K562 (cell line): ENCODE data around the gene NLRP9. TPM values are rescaled to one million over a fixed set of nuclear protein-coding genes. Genes with fewer than 3 reads are reported as not detected.
A peak's percentile ranks its signal among the peaks of the same experiment; 100 is the strongest.

ENCODE experiments used
- GATA2 ChIP-seq: sonication (generic); formaldehyde crosslinking; IDR thresholded peaks from 2 replicates; pipeline ENCODE4 v1.4.0; 2020; ENCODE audit warnings: mild to moderate bottlenecking, missing genetic modification reagents
- HDAC2 ChIP-seq: fragments of 450-650 bp; IDR thresholded peaks from 2 replicates; pipeline ENCODE4 v1.6.1; 2016; ENCODE audit warnings: mild to moderate bottlenecking
- NUFIP1 ChIP-seq: fragments of 450-650 bp; IDR thresholded peaks from 2 replicates; pipeline ENCODE4 v1.6.1; 2018; ENCODE audit not compliant: partially characterized antibody
- RBM17 ChIP-seq: fragments of 200-400 bp; formaldehyde crosslinking; IDR thresholded peaks from 2 replicates; pipeline ENCODE4 v1.6.1; 2017; ENCODE audit warnings: low read depth, mild to moderate bottlenecking, low read length, borderline replicate concordance
- SIN3B ChIP-seq: fragments of 450-650 bp; IDR thresholded peaks from 2 replicates; pipeline ENCODE4 v1.6.1; 2017; ENCODE audit warnings: low read depth, mild to moderate bottlenecking, moderate library complexity
- SREBF2 ChIP-seq: sonication (generic); formaldehyde crosslinking; IDR thresholded peaks from 2 replicates; pipeline ENCODE4 v1.4.0; 2020; ENCODE audit warnings: mild to moderate bottlenecking, missing genetic modification reagents
- SRF ChIP-seq, 2 experiments: fragments of 250-450, 450-650 bp in 1 of 2; sonication (Bioruptor Pico) in 1 of 2; sonication (generic) in 1 of 2; formaldehyde crosslinking; IDR thresholded peaks; 2 replicates each; pipeline versions ENCODE4 v1.5.0 to v1.5.1; 2020 to 2022; ENCODE audit warnings: mild to moderate bottlenecking in 1 of 2, missing genetic modification reagents in 1 of 2
- TAF9B ChIP-seq: fragments of 450-650 bp; IDR thresholded peaks from 2 replicates; pipeline ENCODE4 v1.6.1; 2018; ENCODE audit warnings: mild to moderate bottlenecking; ENCODE audit not compliant: partially characterized antibody
- ZBTB1 ChIP-seq: sonication (generic); formaldehyde crosslinking; IDR thresholded peaks from 2 replicates; pipeline ENCODE4 v1.8.1; 2023; ENCODE audit warnings: missing genetic modification reagents, low read depth, mild to moderate bottlenecking, borderline replicate concordance
- ZC3H11A ChIP-seq: IDR thresholded peaks from 2 replicates; pipeline ENCODE4 v1.6.1; 2012; ENCODE audit warnings: low read depth, low read length, improper control_type of control experiment
- polyA plus RNA-seq, 8 experiments: library from polyadenylated mRNA; depleted of rRNA in 4 of 8; stranded (reverse) in 5 of 8; unstranded in 3 of 8; fragments of >200 nt; fragmentation: Nextera tagmentation in 2 of 8; fragmentation: Illumina TruSeq in 1 of 8; extraction: Ambion mirVana in 2 of 8; extraction: Trizol in 1 of 8; gene quantifications; 2 replicates each; pipeline versions ENCODE4 v1.2.1 to v1.2.3, GENCODE V29; 2011 to 2014; ENCODE audit warnings: inconsistent platforms in 1 of 8, missing spikeins in 1 of 8
- total RNA-seq, 7 experiments: library from RNA; depleted of rRNA in 6 of 7; stranded (reverse); fragments of >200 nt in 6 of 7; fragmentation: Illumina TruSeq in 2 of 7; extraction: Trizol in 2 of 7; gene quantifications; 2 replicates each; pipeline versions ENCODE4 v1.2.1 to v1.2.3, GENCODE V29; 2011 to 2021; ENCODE audit warnings: low replicate concordance in 1 of 7
- TF ChIP-seq, protein P1 (sequence below): fragments of 250-450 bp; sonication (Bioruptor Pico); IDR thresholded peaks from 2 replicates; pipeline ENCODE4 v1.5.0; 2022; ENCODE audit warnings: mild to moderate bottlenecking
- TF ChIP-seq, protein P2 (sequence below): sonication (generic); formaldehyde crosslinking; IDR thresholded peaks from 2 replicates; pipeline ENCODE4 v1.9.0; 2022; ENCODE audit warnings: mild to moderate bottlenecking, missing genetic modification reagents
- TF ChIP-seq, protein P3 (sequence below), 2 experiments: fragments of 450-650 bp; IDR thresholded peaks; 2 replicates each; pipeline ENCODE4 v1.6.1; 2018; ENCODE audit warnings: mild to moderate bottlenecking in 2 of 2, low read depth in 1 of 2; ENCODE audit not compliant: partially characterized antibody in 2 of 2
- TF ChIP-seq, protein P4 (sequence below): fragments of 250-450 bp; sonication (Bioruptor Pico); IDR thresholded peaks from 2 replicates; pipeline ENCODE4 v1.8.0; 2022; ENCODE audit warnings: inconsistent platforms, mild to moderate bottlenecking, moderate library complexity, borderline replicate concordance
- TF ChIP-seq, protein P5 (sequence below): fragments of 450-650 bp; IDR thresholded peaks from 2 replicates; pipeline ENCODE4 v1.7.1; 2018; ENCODE audit warnings: mild to moderate bottlenecking, low read depth; ENCODE audit not compliant: partially characterized antibody

The NLRP9 gene
- total and polyA plus RNA-seq, 9 of the 15 experiments (the other 6 are each of a cell fraction or from before 2014, with no cell fraction given): not detected

DNA sequence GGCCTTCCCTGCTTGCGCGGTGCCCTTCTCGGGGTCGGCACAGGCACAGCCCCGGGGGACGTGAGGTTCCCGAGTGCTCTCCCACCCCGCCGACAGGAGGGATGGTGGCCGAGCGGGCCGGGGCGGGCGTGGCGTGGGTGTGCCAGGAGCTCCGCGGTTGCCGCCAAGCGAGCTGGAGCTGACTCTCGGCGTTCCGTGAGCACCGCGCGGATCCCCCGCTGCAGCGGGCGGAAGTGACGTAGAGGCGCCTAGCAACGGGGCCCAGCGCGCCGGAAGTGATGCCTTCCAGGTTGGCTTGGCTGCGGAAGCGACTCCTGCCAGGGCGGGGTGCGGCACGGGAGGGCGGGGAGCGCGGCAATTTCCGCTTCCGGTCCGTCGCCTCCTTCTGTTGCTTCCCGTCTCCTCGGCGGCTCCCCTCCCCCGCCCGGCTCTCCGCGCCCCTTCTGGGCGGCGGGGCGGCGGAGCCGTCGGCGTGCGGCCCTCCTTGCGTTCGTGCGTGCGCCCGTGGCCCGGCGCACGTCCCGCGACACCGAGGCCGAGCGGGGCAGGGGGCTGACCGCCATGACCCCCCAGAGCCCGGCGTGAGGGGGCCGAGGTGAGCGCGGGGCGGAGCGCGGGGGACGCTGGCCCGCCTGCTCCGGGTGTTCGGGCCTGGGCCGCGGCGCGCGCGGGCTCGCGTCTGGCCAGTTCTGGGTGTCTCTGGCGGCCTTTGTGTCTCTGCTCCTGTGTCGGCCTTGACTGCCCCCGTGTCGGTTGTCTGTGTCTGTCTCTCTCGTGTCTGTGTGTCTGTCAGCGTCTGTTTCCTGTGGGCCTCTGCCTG lies 63.2 kb downstream of the NLRP9 start, which contains the start of gene EPN1 (continued):
- TF ChIP-seq, protein P1, sequence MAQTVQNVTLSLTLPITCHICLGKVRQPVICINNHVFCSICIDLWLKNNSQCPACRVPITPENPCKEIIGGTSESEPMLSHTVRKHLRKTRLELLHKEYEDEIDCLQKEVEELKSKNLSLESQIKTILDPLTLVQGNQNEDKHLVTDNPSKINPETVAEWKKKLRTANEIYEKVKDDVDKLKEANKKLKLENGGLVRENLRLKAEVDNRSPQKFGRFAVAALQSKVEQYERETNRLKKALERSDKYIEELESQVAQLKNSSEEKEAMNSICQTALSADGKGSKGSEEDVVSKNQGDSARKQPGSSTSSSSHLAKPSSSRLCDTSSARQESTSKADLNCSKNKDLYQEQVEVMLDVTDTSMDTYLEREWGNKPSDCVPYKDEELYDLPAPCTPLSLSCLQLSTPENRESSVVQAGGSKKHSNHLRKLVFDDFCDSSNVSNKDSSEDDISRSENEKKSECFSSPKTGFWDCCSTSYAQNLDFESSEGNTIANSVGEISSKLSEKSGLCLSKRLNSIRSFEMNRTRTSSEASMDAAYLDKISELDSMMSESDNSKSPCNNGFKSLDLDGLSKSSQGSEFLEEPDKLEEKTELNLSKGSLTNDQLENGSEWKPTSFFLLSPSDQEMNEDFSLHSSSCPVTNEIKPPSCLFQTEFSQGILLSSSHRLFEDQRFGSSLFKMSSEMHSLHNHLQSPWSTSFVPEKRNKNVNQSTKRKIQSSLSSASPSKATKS (CRISPR knock-in tag): no peak
- TF ChIP-seq ZC3H11A (no peak), SRF (CRISPR knock-in tag; IDR thresholded peaks at IDR 0.05) (peak in 1 of 2 experiments; percentile 71; a peak in 2 of 4 replicates), TAF9B (no peak), RBM17 (no peak), ZBTB1 (CRISPR knock-in tag) (no peak), SREBF2 (CRISPR knock-in tag) (no peak), HDAC2 (no peak), SIN3B (peak; percentile 84), GATA2 (CRISPR knock-in tag) (no peak), NUFIP1 (no peak)
- TF ChIP-seq, protein P2, sequence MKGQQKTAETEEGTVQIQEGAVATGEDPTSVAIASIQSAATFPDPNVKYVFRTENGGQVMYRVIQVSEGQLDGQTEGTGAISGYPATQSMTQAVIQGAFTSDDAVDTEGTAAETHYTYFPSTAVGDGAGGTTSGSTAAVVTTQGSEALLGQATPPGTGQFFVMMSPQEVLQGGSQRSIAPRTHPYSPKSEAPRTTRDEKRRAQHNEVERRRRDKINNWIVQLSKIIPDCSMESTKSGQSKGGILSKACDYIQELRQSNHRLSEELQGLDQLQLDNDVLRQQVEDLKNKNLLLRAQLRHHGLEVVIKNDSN (CRISPR knock-in tag): no peak
- TF ChIP-seq, protein P3, sequence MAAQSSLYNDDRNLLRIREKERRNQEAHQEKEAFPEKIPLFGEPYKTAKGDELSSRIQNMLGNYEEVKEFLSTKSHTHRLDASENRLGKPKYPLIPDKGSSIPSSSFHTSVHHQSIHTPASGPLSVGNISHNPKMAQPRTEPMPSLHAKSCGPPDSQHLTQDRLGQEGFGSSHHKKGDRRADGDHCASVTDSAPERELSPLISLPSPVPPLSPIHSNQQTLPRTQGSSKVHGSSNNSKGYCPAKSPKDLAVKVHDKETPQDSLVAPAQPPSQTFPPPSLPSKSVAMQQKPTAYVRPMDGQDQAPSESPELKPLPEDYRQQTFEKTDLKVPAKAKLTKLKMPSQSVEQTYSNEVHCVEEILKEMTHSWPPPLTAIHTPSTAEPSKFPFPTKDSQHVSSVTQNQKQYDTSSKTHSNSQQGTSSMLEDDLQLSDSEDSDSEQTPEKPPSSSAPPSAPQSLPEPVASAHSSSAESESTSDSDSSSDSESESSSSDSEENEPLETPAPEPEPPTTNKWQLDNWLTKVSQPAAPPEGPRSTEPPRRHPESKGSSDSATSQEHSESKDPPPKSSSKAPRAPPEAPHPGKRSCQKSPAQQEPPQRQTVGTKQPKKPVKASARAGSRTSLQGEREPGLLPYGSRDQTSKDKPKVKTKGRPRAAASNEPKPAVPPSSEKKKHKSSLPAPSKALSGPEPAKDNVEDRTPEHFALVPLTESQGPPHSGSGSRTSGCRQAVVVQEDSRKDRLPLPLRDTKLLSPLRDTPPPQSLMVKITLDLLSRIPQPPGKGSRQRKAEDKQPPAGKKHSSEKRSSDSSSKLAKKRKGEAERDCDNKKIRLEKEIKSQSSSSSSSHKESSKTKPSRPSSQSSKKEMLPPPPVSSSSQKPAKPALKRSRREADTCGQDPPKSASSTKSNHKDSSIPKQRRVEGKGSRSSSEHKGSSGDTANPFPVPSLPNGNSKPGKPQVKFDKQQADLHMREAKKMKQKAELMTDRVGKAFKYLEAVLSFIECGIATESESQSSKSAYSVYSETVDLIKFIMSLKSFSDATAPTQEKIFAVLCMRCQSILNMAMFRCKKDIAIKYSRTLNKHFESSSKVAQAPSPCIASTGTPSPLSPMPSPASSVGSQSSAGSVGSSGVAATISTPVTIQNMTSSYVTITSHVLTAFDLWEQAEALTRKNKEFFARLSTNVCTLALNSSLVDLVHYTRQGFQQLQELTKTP (IDR thresholded peaks at IDR 0.05; ENCODE audit: low read depth in 1 of 2, partially characterized antibody in 2 of 2): no peak
- TF ChIP-seq, protein P4, sequence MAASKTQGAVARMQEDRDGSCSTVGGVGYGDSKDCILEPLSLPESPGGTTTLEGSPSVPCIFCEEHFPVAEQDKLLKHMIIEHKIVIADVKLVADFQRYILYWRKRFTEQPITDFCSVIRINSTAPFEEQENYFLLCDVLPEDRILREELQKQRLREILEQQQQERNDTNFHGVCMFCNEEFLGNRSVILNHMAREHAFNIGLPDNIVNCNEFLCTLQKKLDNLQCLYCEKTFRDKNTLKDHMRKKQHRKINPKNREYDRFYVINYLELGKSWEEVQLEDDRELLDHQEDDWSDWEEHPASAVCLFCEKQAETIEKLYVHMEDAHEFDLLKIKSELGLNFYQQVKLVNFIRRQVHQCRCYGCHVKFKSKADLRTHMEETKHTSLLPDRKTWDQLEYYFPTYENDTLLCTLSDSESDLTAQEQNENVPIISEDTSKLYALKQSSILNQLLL (CRISPR knock-in tag): no peak
- TF ChIP-seq, protein P5, sequence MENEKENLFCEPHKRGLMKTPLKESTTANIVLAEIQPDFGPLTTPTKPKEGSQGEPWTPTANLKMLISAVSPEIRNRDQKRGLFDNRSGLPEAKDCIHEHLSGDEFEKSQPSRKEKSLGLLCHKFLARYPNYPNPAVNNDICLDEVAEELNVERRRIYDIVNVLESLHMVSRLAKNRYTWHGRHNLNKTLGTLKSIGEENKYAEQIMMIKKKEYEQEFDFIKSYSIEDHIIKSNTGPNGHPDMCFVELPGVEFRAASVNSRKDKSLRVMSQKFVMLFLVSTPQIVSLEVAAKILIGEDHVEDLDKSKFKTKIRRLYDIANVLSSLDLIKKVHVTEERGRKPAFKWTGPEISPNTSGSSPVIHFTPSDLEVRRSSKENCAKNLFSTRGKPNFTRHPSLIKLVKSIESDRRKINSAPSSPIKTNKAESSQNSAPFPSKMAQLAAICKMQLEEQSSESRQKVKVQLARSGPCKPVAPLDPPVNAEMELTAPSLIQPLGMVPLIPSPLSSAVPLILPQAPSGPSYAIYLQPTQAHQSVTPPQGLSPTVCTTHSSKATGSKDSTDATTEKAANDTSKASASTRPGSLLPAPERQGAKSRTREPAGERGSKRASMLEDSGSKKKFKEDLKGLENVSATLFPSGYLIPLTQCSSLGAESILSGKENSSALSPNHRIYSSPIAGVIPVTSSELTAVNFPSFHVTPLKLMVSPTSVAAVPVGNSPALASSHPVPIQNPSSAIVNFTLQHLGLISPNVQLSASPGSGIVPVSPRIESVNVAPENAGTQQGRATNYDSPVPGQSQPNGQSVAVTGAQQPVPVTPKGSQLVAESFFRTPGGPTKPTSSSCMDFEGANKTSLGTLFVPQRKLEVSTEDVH: peak; percentile 95
